A549 (cell line): ENCODE measurements around the gene PLCXD3. TPM values are rescaled to one million over a fixed set of nuclear protein-coding genes. Genes with fewer than 3 reads are reported as not detected.

ENCODE experiments used
- ATAC-seq, 2 experiments: fragments of 200-7000 bp in 1 of 2; fragments of >200 bp in 1 of 2; cut with Nextera tagmentation in 1 of 2; cut with Tn5 transposase in 1 of 2; 3 replicates each; pipeline versions ENCODE4 v1.8.0 to v1.9.1; 2018 to 2020; ENCODE audit warnings: mild to moderate bottlenecking in 1 of 2, moderate library complexity in 1 of 2
- CTCF ChIA-PET: fragments of 300-600 bp; sonication (Branson Sonifier 250); formaldehyde crosslinking; extraction: SDS; loops from one replicate; lab custom pipeline; 2021; ENCODE audit warnings: antibody characterized with exemption, inconsistent platforms; lab: Yijun Ruan, JAX
- POLR2A ChIA-PET: fragments of 350-600 bp; formaldehyde crosslinking; extraction: SDS; loops from one replicate; lab custom pipeline; 2021; ENCODE audit warnings: antibody characterized with exemption, inconsistent platforms; lab: Yijun Ruan, JAX
- DNase-seq, 2 experiments: peaks; one replicate each; pipeline versions ENCODE4 v3.0.0 to v3.0.0-alpha.2; 2011 to 2016; ENCODE audit warnings: low read depth in 1 of 2, low spot score in 1 of 2
- FAIRE-seq: peaks from 2 replicates; lab custom pipeline; 2011; peaks lifted over from hg19 to GRCh38; lab: Jason Lieb, UNC
- H3K27ac ChIP-seq, 2 experiments: fragments of >200 bp; sonication (Bioruptor Twin); formaldehyde crosslinking; 3 replicates each; pipeline ENCODE4 v1.5.1; 2016 to 2017
- H3K4me1 ChIP-seq: fragments of >200 bp; sonication (Bioruptor Twin); formaldehyde crosslinking; 3 replicates; pipeline ENCODE4 v1.6.1; 2016
- H3K4me2 ChIP-seq: fragments of >200 bp; sonication (Bioruptor Twin); formaldehyde crosslinking; 3 replicates; pipeline ENCODE4 v1.6.1; 2016
- H3K4me3 ChIP-seq: fragments of >200 bp; sonication (Bioruptor Twin); formaldehyde crosslinking; 3 replicates; pipeline ENCODE4 v1.5.1; 2016
- H3K9me3 ChIP-seq: fragments of >200 bp; sonication (Bioruptor Twin); formaldehyde crosslinking; 3 replicates; pipeline ENCODE4 v1.6.1; 2016
- CEBPB ChIP-seq, 2 experiments: fragments of >200 bp in 1 of 2; sonication (Bioruptor Twin) in 1 of 2; formaldehyde crosslinking in 1 of 2; IDR thresholded peaks; 2 replicates each; pipeline ENCODE4 v1.6.1; 2012 to 2016
- CHD2 ChIP-seq: fragments of 150-350 bp; IDR thresholded peaks from 2 replicates; pipeline ENCODE4 v1.6.1; 2014; ENCODE audit warnings: low read length; ENCODE audit not compliant: partially characterized antibody
- CHD4 ChIP-seq: fragments of 200-600 bp; sonication (generic); IDR thresholded peaks from 2 replicates; pipeline ENCODE4 v1.6.1; 2016; ENCODE audit warnings: antibody characterized with exemption, mild to moderate bottlenecking, borderline replicate concordance
- EHF ChIP-seq: fragments of 250-450 bp; sonication (Bioruptor Pico); IDR thresholded peaks from 2 replicates; pipeline ENCODE4 v1.5.0; 2020; ENCODE audit warnings: mild to moderate bottlenecking
- ESRRA ChIP-seq: fragments of 150-350 bp; IDR thresholded peaks from 2 replicates; pipeline ENCODE4 v1.6.1; 2014; ENCODE audit warnings: mild to moderate bottlenecking, low read length, borderline replicate concordance
- FOSL2 ChIP-seq, 2 experiments: fragments of 450-650 bp in 1 of 2; fragments of >200 bp in 1 of 2; sonication (Bioruptor Twin) in 1 of 2; formaldehyde crosslinking; IDR thresholded peaks; 2 replicates each; pipeline versions ENCODE4 v1.5.0 to v1.6.1; 2016 to 2020; ENCODE audit warnings: mild to moderate bottlenecking in 1 of 2, moderate library complexity in 1 of 2
- GATA3 ChIP-seq: IDR thresholded peaks from 2 replicates; pipeline ENCODE4 v1.6.1; 2012; ENCODE audit warnings: borderline replicate concordance
- HDAC2 ChIP-seq: fragments of 200-600 bp; sonication (generic); IDR thresholded peaks from 2 replicates; pipeline ENCODE4 v1.6.1; 2016
- JUN ChIP-seq, 2 experiments: fragments of >200 bp; sonication (Bioruptor Twin); formaldehyde crosslinking; IDR thresholded peaks; 2 replicates in 1 of 2; 3 replicates in 1 of 2; pipeline ENCODE4 v1.6.1; 2016 to 2017
- JUNB ChIP-seq: fragments of >200 bp; sonication (Bioruptor Twin); formaldehyde crosslinking; IDR thresholded peaks from 2 replicates; pipeline ENCODE4 v1.6.1; 2016
- KDM5A ChIP-seq: fragments of 200-600 bp; sonication (generic); IDR thresholded peaks from 2 replicates; pipeline ENCODE4 v1.6.1; 2016; ENCODE audit warnings: antibody characterized with exemption, mild to moderate bottlenecking
- MYC ChIP-seq: IDR thresholded peaks from 2 replicates; pipeline ENCODE4 v1.6.1; 2012; ENCODE audit warnings: mild to moderate bottlenecking, inconsistent platforms, low read length, improper control_type of control experiment, borderline replicate concordance
- NR3C1 ChIP-seq: fragments of >200 bp; sonication (Bioruptor Twin); formaldehyde crosslinking; IDR thresholded peaks from 3 replicates; pipeline ENCODE4 v1.6.1; 2017
- PBX3 ChIP-seq: IDR thresholded peaks from 2 replicates; pipeline ENCODE4 v1.6.1; 2012
- PHF8 ChIP-seq: fragments of 200-600 bp; sonication (generic); IDR thresholded peaks from 2 replicates; pipeline ENCODE4 v1.6.1; 2016; ENCODE audit warnings: low read depth, mild to moderate bottlenecking, antibody characterized with exemption, moderate library complexity, borderline replicate concordance
- POLR2A ChIP-seq: IDR thresholded peaks from 2 replicates; pipeline ENCODE4 v1.6.1; 2012; ENCODE audit warnings: mild to moderate bottlenecking, low read length
- RAD21 ChIP-seq, 2 experiments: fragments of >200 bp in 1 of 2; sonication (Bioruptor Twin) in 1 of 2; formaldehyde crosslinking in 1 of 2; IDR thresholded peaks in 1 of 2; conservative IDR thresholded peaks in 1 of 2; 2 replicates in 1 of 2; 3 replicates in 1 of 2; pipeline ENCODE4 v1.6.1; 2012 to 2018; ENCODE audit warnings: inconsistent platforms in 1 of 2
- RARB ChIP-seq: fragments of 250-450 bp; sonication (Bioruptor Pico); IDR thresholded peaks from 2 replicates; pipeline ENCODE4 v1.8.0; 2021; ENCODE audit warnings: mild to moderate bottlenecking, moderate library complexity
- RCOR1 ChIP-seq: fragments of 150-350 bp; IDR thresholded peaks from 2 replicates; pipeline ENCODE4 v1.6.1; 2014; ENCODE audit warnings: antibody characterized with exemption, low read length, low read depth
- SMC3 ChIP-seq: fragments of >200 bp; sonication (Bioruptor Twin); formaldehyde crosslinking; IDR thresholded peaks from 3 replicates; pipeline ENCODE4 v1.6.1; 2018; ENCODE audit warnings: inconsistent platforms
- SREBF2 ChIP-seq: fragments of 450-650 bp; IDR thresholded peaks from 2 replicates; pipeline ENCODE4 v1.6.1; 2014; ENCODE audit warnings: mild to moderate bottlenecking, moderate library complexity
- WGBS: methylation state at CpG from one replicate; pipeline ENCODE4 v1.1.6; 2017; ENCODE audit errors: missing lambda C conversion rate; 5-methylcytosine and 5-hydroxymethylcytosine counted together
- polyA plus RNA-seq, 4 experiments: library from polyadenylated mRNA; depleted of rRNA in 3 of 4; stranded (reverse); fragments of >200 nt; fragmentation: RNase III in 1 of 4; extraction: RNeasy Plus Mini Kit Qiagen cat#74134 plus additional on column Dnase treatment in 1 of 4; gene quantifications; 2 replicates in 3 of 4; 3 replicates in 1 of 4; pipeline ENCODE4 v1.2.3, GENCODE V29; 2011 to 2017
- TF ChIP-seq, protein P1 (sequence below): fragments of >200 bp; sonication (Bioruptor Twin); formaldehyde crosslinking; IDR thresholded peaks from 2 replicates; pipeline ENCODE4 v1.6.1; 2016
- TF ChIP-seq, protein P2 (sequence below): fragments of 450-650 bp; IDR thresholded peaks from 2 replicates; pipeline ENCODE4 v1.6.1; 2014; ENCODE audit warnings: antibody characterized with exemption
- TF ChIP-seq, protein P3 (sequence below): IDR thresholded peaks from 2 replicates; pipeline ENCODE4 v1.6.1; 2012; ENCODE audit warnings: low read depth, borderline replicate concordance
- TF ChIP-seq, protein P4 (sequence below): fragments of >200 bp; sonication (Bioruptor Twin); formaldehyde crosslinking; IDR thresholded peaks from 3 replicates; pipeline ENCODE4 v1.5.1; 2016

The PLCXD3 gene
- polyA plus RNA-seq, 2 of the 4 experiments (the other 2 are of a cell fraction), result 1.2 to 1.6 TPM

GRCh38 chr5:41374631-41375030 is 135.8 kb downstream of the PLCXD3 start:
- H3K27ac ChIP-seq, result no peak overlapping the region
- no peak overlapping the region for H3K4me3 ChIP-seq
- H3K4me1 ChIP-seq, result peaks cover 15% of the 10 kb centered on the region
- FAIRE-seq (no peak), DNase-seq (no peak), ATAC-seq (no peak)
- no peak overlapping the region for H3K4me2 ChIP-seq
- no peak for TF ChIP-seq RCOR1
- TF ChIP-seq PBX3, result no peak
- no peak for TF ChIP-seq KDM5A
- TF ChIP-seq SMC3, result no peak
- ChIA-PET CTCF (interaction anchor here (0.6 kb wide), 1 partner anchor 60 kb away, joined by 3 read pairs; no protein-coding TSS in a partner anchor), POLR2A (no interaction called here)
- WGBS, result 83% methylated on average over 2 of the region's 2 CpGs
- H3K9me3 ChIP-seq, result no peaks in the 10 kb centered on the region

- ATAC-seq, result no peak
Measured at GRCh38 chr5:41373230-41373629, 137.2 kb downstream of the PLCXD3 start.

GRCh38 chr5:41371738-41372137 is 138.7 kb downstream of the PLCXD3 start:
- TF ChIP-seq FOSL2 (IDR thresholded peaks at IDR 0.05) (0 out of 2 replicates have a peak, but pooled peaks have one; percentile 33), FOSL2 (CRISPR knock-in tag; IDR thresholded peaks at IDR 0.05) (no peak), CEBPB (IDR thresholded peaks at IDR 0.05) (peak in 1 of 2 experiments; percentile 36; a peak in 1 of 4 replicates), JUNB (peak; percentile 63), CHD2 (no peak)
- TF ChIP-seq, protein P1, sequence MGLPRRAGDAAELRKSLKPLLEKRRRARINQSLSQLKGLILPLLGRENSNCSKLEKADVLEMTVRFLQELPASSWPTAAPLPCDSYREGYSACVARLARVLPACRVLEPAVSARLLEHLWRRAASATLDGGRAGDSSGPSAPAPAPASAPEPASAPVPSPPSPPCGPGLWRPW, result no peak; the same call in 1 of the 2 replicates
- CTCF ChIA-PET, result no interaction called here
- DNase-seq, result peak; percentile 2 to 33
- H3K4me2 ChIP-seq, result peak overlapping the region; percentile 39
- ATAC-seq, result peak; percentile 80 to 86
- H3K4me1 ChIP-seq, result peaks cover 15% of the 10 kb centered on the region
- peak overlapping the region; percentile 31 to 44; a peak in 3 of 6 replicates for H3K27ac ChIP-seq
- FAIRE-seq, result no peak
- POLR2A ChIA-PET, result no interaction called here
- WGBS, result 3% methylated on average over 2 of the region's 2 CpGs
- H3K9me3 ChIP-seq, result no peaks in the 10 kb centered on the region
- no peak overlapping the region for H3K4me3 ChIP-seq

More at GRCh38 chr5:41373230-41373629, 137.2 kb downstream of the PLCXD3 start:
- Histone ChIP-seq H3K4me3 (no peak overlapping the region), H3K4me1 (peaks cover 15% of the 10 kb centered on the region), H3K4me2 (no peak overlapping the region), H3K9me3 (no peaks in the 10 kb centered on the region), H3K27ac (no peak overlapping the region)
- no peak for DNase-seq
- 78% methylated on average over 5 of the region's 5 CpGs for WGBS
- TF ChIP-seq PHF8, result no peak
- TF ChIP-seq SMC3, result no peak
- TF ChIP-seq EHF (CRISPR knock-in tag), result no peak
- no peak for TF ChIP-seq RARB (CRISPR knock-in tag)
- TF ChIP-seq, protein P2, sequence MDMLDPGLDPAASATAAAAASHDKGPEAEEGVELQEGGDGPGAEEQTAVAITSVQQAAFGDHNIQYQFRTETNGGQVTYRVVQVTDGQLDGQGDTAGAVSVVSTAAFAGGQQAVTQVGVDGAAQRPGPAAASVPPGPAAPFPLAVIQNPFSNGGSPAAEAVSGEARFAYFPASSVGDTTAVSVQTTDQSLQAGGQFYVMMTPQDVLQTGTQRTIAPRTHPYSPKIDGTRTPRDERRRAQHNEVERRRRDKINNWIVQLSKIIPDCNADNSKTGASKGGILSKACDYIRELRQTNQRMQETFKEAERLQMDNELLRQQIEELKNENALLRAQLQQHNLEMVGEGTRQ, result no peak
- TF ChIP-seq, protein P3, sequence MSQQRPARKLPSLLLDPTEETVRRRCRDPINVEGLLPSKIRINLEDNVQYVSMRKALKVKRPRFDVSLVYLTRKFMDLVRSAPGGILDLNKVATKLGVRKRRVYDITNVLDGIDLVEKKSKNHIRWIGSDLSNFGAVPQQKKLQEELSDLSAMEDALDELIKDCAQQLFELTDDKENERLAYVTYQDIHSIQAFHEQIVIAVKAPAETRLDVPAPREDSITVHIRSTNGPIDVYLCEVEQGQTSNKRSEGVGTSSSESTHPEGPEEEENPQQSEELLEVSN, result no peak
- no peak for TF ChIP-seq CHD4
- TF ChIP-seq POLR2A, result no peak
- TF ChIP-seq HDAC2, result no peak
- TF ChIP-seq ESRRA, result no peak
- TF ChIP-seq NR3C1, result no peak
- TF ChIP-seq, protein P4, sequence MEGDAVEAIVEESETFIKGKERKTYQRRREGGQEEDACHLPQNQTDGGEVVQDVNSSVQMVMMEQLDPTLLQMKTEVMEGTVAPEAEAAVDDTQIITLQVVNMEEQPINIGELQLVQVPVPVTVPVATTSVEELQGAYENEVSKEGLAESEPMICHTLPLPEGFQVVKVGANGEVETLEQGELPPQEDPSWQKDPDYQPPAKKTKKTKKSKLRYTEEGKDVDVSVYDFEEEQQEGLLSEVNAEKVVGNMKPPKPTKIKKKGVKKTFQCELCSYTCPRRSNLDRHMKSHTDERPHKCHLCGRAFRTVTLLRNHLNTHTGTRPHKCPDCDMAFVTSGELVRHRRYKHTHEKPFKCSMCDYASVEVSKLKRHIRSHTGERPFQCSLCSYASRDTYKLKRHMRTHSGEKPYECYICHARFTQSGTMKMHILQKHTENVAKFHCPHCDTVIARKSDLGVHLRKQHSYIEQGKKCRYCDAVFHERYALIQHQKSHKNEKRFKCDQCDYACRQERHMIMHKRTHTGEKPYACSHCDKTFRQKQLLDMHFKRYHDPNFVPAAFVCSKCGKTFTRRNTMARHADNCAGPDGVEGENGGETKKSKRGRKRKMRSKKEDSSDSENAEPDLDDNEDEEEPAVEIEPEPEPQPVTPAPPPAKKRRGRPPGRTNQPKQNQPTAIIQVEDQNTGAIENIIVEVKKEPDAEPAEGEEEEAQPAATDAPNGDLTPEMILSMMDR, result no peak
- TF ChIP-seq JUN (IDR thresholded peaks at IDR 0.05), result no peak
- TF ChIP-seq GATA3, result no peak
- no peak for TF ChIP-seq MYC
- no peak for TF ChIP-seq SREBF2
- no peak for TF ChIP-seq RAD21 (conservative IDR thresholded peaks at IDR 0.05 in 1 of 2, IDR thresholded peaks at IDR 0.05 in 1 of 2)
- ChIA-PET POLR2A (interaction anchor here (0.6 kb wide), 1 partner anchor 31 kb away, joined by 3 read pairs; no protein-coding TSS in a partner anchor), CTCF (no interaction called here)
- no peak for FAIRE-seq
